Duodenal mucosa (tissue), 2 donors: ENCODE results near the gene PAPLN.
"Not testable (repeated sequence)": the region's sequence is repeated elsewhere in the genome, so short reads cannot be mapped to it uniquely, and the experiment has no call there.

ENCODE experiments used
- H3K27ac ChIP-seq: one replicate; pipeline ENCODE4 v1.7.0; 2013; ENCODE audit warnings: low read depth, low read length
- H3K27me3 ChIP-seq, 2 donors: one replicate each; pipeline ENCODE4 v1.7.0; 2013; ENCODE audit warnings: low read length in 2 of 2, control low read depth in 1 of 2; ENCODE audit not compliant: insufficient read depth in 2 of 2, control insufficient read depth in 1 of 2
- H3K36me3 ChIP-seq, 2 donors: one replicate each; pipeline ENCODE4 v1.7.0; 2013; ENCODE audit warnings: low read length in 2 of 2, control low read depth in 1 of 2; ENCODE audit not compliant: insufficient read depth in 2 of 2, control insufficient read depth in 1 of 2
- H3K4me1 ChIP-seq, 2 donors: one replicate each; pipeline ENCODE4 v1.7.0; 2013; ENCODE audit warnings: low read length in 2 of 2, control low read depth in 1 of 2; ENCODE audit not compliant: insufficient read depth in 2 of 2, control insufficient read depth in 1 of 2
- H3K4me3 ChIP-seq, 2 donors: one replicate each; pipeline ENCODE4 v1.7.0; 2013; ENCODE audit warnings: low read length in 2 of 2, low read depth in 1 of 2
- H3K9ac ChIP-seq, 2 donors: one replicate each; pipeline ENCODE4 v1.7.0; 2013; ENCODE audit warnings: low read length in 2 of 2, low read depth in 1 of 2
- H3K9me3 ChIP-seq, 2 donors: one replicate each; pipeline ENCODE4 v1.7.0; 2013; ENCODE audit warnings: low read length in 2 of 2, control low read depth in 1 of 2; ENCODE audit not compliant: control insufficient read depth in 1 of 2

The PAPLN gene

DNA sequence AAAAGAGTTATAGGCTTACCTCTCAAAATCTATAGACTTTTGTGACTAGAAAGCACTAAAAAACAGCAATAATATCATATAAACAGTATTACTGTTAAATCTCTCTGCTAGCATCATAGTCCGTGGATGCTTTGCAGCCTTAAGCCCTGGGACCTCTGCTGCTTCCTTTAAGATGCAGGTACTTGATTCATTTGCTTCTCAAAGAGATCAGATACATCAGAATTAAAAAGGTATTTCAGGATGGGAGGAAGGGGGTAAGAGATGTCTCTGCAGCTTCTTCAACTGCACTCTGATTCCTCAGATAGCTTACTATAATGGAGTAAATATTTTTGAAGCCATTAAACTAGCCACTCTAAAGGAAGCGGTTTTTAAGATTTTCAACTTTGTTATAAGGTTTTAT lies 49.3 kb downstream of the PAPLN start:
- Histone ChIP-seq H3K9ac (no peak overlapping the region), H3K4me1 (peaks cover 0 to 4% of the 10 kb centered on the region in 2 donors), H3K4me3 (no peak overlapping the region), H3K9me3 (no peaks in the 10 kb centered on the region), H3K27me3 (no peaks in the 10 kb centered on the region), H3K27ac (no peak overlapping the region), H3K36me3 (peaks cover 39 to 40% of the 10 kb centered on the region in 2 donors)

DNA sequence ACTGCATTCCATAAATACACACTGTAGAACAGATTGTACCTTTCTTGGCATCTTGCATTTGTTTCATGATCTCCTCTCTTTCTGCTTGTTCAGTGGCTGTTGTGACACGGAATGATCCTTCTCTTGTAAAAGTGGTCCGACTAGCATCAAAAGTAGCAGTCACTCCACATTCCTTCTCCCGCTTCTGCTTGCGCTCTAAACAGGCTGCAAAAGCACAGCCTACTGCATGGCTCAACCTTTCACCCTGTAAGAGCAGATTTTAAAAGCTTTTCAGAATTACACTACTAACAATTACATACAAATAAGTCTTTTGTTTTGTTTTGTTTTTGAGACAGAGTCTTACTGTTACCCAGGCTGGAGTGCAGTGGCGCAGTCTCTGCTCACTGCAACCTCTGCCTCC lies 49.8 kb downstream of the PAPLN start:
- Histone ChIP-seq H3K9ac (no peak overlapping the region), H3K4me1 (peaks cover 0 to 4% of the 10 kb centered on the region in 2 donors), H3K36me3 (peaks cover 37 to 38% of the 10 kb centered on the region in 2 donors), H3K9me3 (no peaks in the 10 kb centered on the region), H3K27ac (no peak overlapping the region), H3K27me3 (no peaks in the 10 kb centered on the region), H3K4me3 (no peak overlapping the region)

- Histone ChIP-seq H3K9ac (no peak overlapping the region), H3K4me1 (peaks cover 0 to 4% of the 10 kb centered on the region in 2 donors), H3K36me3 (peaks cover 22 to 32% of the 10 kb centered on the region in 2 donors), H3K27me3 (no peaks in the 10 kb centered on the region), H3K4me3 (no peak overlapping the region), H3K27ac (no peak overlapping the region), H3K9me3 (no peaks in the 10 kb centered on the region)
These were observed 52.0 kb downstream of the PAPLN start for GRCh38 chr14:73289308-73289707.

GRCh38 chr14:73289729-73290128 lies 52.4 kb downstream of the PAPLN start:
- Histone ChIP-seq H3K4me1 (peaks cover 0 to 4% of the 10 kb centered on the region in 2 donors), H3K27me3 (no peaks in the 10 kb centered on the region), H3K9ac (no peak overlapping the region), H3K4me3 (no peak overlapping the region), H3K36me3 (peaks cover 21 to 30% of the 10 kb centered on the region in 2 donors), H3K9me3 (no peaks in the 10 kb centered on the region), H3K27ac (no peak overlapping the region)

- H3K27me3 ChIP-seq: no peaks in the 10 kb centered on the region
- H3K27ac ChIP-seq: no peak overlapping the region
- H3K4me1 ChIP-seq: peaks cover 0 to 4% of the 10 kb centered on the region in 2 donors
- H3K4me3 ChIP-seq: no peak overlapping the region
- H3K9me3 ChIP-seq: no peaks in the 10 kb centered on the region
- no peak overlapping the region for H3K9ac ChIP-seq
- H3K36me3 ChIP-seq: peaks cover 17 to 30% of the 10 kb centered on the region in 2 donors
These were observed 53.0 kb downstream of the PAPLN start for GRCh38 chr14:73290279-73290678.

DNA sequence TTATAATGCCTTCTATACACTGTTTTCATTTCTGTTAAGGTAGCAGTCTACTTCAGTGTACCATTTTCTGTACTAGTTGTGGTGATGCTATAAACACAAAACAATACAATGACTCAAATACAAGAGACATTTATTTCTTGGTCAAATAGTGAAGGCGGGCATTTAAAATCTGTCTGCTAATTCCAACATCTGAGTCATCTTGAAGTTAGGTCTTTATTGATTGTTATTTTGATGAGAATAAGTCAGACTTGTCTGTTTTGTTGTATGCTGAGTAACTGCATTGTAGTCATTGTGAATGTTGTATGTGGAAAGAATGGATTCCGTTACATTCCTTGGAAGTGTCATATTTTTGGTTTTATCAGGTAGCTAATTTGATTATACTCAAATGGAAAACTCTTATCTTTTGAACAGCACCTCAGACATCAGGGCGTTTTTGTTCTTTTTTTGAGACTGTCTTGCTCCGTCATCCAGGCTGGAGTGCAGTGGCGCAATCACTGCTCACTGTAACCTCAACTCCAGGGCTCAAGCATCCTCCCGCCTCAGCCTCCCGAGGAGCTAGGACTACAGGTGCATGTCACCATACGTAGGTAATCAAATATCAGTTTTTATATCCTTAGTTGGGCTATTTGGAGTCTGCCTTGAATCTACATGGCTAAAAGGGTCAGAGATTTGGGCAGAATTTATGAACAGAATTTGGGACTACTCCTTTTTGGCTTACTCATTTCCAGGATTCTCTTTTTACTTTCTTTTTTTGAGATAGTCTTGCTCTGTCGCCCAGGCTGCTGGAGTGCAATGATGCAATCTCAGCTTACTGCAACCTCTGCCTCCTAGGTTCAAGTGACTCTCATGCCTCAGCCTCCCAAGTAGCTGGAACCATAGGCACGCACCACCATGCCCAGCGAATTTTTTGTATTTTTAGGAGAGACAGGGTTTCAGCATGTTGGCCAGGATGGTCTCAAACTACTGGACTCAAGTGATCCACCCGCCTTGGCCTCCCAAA lies 56.8 kb downstream of the PAPLN start:
- Histone ChIP-seq H3K27ac (no peak overlapping the region), H3K9me3 (no peaks in the 10 kb centered on the region), H3K36me3 (peaks cover 9 to 21% of the 10 kb centered on the region in 2 donors), H3K4me3 (no peak overlapping the region), H3K27me3 (no peaks in the 10 kb centered on the region), H3K4me1 (peaks cover 2 to 14% of the 10 kb centered on the region in 2 donors), H3K9ac (no peak overlapping the region)

DNA sequence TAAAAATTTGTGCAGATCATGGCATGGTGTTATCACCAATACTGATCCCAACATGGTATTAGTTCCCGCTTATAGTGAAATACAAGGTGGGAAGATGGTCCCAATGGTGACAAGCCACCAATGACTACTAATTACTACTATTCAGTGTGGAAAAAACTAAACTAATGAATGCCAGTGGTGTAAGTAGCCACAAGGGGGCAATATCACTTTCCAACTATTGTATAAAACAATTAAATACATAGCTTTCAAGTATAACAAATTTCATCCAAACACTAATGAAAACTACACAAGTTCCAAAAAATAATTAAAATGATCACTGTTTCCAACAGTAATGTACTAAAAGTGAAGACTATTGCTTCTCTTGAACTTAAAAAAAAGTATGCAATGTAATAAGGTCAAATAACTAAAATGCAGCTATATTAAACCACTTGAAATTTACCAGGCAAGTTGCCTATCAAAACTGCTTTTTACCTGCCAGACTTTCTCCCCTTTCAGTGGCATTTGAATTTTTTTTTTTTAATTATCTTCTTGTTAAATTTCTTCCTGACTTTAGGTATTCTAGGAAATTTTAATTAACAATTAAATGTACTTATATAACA lies 58.0 kb downstream of the PAPLN start:
- H3K4me1 ChIP-seq: peaks cover 4 to 14% of the 10 kb centered on the region in 2 donors
- no peak overlapping the region for H3K9ac ChIP-seq
- H3K36me3 ChIP-seq: peaks cover 9 to 21% of the 10 kb centered on the region in 2 donors
- H3K27me3 ChIP-seq: no peaks in the 10 kb centered on the region
- no peaks in the 10 kb centered on the region for H3K9me3 ChIP-seq
- no peak overlapping the region for H3K4me3 ChIP-seq
- H3K27ac ChIP-seq: no peak overlapping the region

- no peak overlapping the region for H3K9ac ChIP-seq
- H3K4me3 ChIP-seq: no peak overlapping the region
- peaks cover 0 to 4% of the 10 kb centered on the region in 2 donors for H3K36me3 ChIP-seq
- H3K9me3 ChIP-seq: no peaks in the 10 kb centered on the region
- H3K27ac ChIP-seq: no peak overlapping the region
- no peaks in the 10 kb centered on the region for H3K4me1 ChIP-seq
- H3K27me3 ChIP-seq: no peaks in the 10 kb centered on the region
These were observed 68.2 kb downstream of the PAPLN start for GRCh38 chr14:73305499-73305898.

DNA sequence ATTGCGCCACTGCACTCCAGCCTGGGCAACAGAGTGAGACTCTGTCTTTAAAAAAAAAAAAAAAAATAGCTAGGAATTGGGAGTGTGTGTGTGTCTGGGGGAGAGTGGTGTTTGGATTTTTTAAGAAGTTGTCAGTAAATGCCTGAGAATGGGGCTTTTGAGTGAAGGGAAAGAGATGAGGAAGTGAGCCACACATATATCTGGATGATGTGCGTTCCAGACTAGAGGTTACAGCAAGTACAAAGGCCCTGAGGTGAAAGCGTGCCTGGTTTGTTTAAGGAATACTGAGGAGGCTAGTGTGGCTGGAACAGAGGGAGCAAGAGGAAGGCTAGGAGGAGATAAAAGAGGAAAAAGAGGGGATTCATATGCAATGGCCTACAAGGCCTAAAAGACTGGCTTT lies 70.0 kb downstream of the PAPLN start:
- H3K4me3 ChIP-seq: no peak overlapping the region
- no peak overlapping the region for H3K9ac ChIP-seq
- no peaks in the 10 kb centered on the region for H3K9me3 ChIP-seq
- H3K27me3 ChIP-seq: no peaks in the 10 kb centered on the region
- H3K27ac ChIP-seq: no peak overlapping the region
- H3K4me1 ChIP-seq: peaks cover 0 to 6% of the 10 kb centered on the region in 2 donors
- peaks cover 0 to 4% of the 10 kb centered on the region in 2 donors for H3K36me3 ChIP-seq

DNA sequence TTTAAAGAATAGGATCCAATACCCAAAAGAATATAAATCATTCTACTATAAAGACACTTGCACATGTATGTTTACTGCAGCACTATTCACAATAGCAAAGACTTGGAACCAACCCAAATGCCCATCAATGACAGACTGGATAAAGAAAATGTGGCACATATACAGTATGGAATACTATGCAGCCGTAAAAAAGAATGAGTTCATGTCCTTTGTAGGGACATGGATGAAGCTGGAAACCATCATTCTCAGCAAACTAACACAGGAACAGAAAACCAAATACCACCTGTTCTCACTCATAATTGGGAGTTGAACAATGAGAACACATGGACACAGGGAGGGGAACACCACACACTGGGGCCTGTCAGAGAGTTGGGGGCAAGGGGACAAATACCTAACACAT lies 71.9 kb downstream of the PAPLN start:
- H3K9ac ChIP-seq, H3K4me1 ChIP-seq, H3K4me3 ChIP-seq, H3K27ac ChIP-seq, H3K36me3 ChIP-seq, H3K27me3 ChIP-seq, H3K9me3 ChIP-seq: not testable (repeated sequence)
